COLO829 (cell line): ENCODE results near the gene CYFIP2.
"Not testable (repeated sequence)": the region's sequence is repeated elsewhere in the genome, so short reads cannot be mapped to it uniquely, and the experiment has no call there.

Experiments
- DNase-seq: peaks from one replicate; pipeline ENCODE4 v3.0.0; 2012; ENCODE audit warnings: low spot score

Gene CYFIP2

DNA sequence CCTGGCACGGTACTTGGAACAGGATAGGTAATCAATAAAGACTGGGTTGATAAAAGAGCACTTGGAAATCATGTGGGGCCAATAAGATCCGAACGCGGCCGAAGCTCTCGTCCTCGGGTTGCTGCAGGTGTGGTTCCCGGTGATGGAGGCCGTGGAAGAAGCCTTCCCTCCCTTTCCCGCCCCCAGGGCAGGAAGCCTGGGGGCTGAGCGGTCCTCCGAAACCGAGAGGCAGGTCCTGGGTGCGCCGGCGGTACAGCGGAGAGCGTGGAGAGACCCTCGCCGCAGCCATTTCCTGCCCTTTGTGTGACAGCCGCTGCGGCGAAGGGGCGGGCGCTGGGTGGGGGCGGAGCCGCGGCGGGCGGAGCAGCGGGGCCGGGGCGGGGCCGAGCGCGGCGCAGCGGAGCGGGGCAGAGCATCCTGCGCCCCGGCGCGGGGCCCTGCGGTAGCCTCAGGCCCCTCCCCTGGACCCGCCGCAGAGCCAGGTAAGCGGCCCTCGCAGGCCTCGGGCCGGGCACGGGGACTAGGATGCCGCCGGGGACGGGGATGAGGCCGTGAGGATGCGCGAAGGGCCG is at the start of gene CYFIP2:
CYFIP2 (plus strand) TSS at position 410 of the 572 bp plus-strand sequence. CDS start 19,239 bp downstream, outside the sequence.
- DNase-seq = peak; percentile 23

DNA sequence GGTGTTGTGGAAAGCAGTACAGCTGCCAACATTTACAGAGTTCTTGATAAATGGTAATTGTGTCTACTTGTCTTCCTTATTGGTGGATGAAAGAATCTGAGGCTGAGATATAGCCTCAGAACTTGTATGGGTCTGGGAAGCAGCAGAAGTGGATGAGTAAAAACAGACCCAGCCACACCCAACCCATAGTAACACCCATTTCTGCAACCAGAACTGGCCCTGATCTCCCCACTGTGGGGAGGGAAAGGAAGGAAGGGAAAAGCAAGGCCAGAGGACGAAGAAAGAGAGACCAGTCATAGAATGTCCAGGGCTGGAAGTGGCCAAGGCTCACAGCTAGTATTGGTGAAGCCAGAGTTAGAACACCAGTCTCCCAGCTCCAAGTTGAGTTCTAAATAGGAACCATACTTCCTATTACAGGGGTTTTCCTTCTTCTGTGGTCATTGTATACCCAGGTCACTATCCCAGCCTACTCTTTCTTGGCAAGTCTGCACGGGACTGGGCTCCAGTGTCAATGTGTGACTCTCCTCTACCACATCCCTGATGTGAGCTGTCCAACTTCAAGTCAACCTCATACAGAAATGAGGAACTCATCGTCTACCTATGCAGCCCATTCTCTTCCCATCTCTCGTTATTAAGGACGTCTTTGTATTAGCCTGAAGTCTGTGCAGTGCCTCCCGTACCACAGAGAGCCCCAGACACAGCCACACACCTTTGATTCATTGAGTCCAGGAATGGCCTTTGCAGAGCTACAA is 49.4 kb upstream of the CYFIP2 start:
- no peak for DNase-seq

DNA sequence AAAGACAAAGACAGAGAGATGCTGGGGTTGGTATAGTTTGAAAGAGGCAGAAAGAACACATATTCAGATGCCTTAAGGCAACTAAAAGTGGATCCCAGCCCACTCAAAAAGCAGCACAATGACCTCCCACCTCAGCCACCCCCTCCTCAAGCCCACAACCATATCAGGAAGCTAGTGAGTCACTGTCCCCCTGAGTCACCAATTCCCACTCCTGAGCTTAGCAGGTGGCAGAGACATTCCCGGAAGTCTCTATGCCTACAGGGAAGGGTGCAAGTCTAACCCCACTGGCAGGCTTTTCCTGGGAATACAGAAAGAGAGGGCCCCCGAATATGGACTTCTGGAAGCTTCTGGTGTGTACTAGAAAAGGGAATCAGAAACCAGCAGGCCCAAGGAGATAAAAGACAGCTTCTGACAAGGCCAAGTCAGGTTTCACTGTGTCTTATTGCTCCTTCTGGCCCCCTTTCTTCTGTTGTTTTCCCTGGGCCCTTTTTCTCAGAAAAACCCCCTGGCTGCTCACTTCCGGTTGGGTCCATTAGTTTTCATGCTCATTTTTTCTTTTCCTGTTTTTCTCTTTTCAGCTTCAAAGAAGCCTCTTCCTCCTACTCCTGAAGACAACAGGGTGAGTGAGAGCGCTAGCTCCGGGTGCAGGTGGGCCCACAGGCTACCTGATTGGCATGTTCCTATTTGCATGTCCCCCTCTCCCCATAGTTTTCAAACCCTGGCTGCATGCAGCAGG is 48.5 kb upstream of the CYFIP2 start:
- DNase-seq = no peak

DNA sequence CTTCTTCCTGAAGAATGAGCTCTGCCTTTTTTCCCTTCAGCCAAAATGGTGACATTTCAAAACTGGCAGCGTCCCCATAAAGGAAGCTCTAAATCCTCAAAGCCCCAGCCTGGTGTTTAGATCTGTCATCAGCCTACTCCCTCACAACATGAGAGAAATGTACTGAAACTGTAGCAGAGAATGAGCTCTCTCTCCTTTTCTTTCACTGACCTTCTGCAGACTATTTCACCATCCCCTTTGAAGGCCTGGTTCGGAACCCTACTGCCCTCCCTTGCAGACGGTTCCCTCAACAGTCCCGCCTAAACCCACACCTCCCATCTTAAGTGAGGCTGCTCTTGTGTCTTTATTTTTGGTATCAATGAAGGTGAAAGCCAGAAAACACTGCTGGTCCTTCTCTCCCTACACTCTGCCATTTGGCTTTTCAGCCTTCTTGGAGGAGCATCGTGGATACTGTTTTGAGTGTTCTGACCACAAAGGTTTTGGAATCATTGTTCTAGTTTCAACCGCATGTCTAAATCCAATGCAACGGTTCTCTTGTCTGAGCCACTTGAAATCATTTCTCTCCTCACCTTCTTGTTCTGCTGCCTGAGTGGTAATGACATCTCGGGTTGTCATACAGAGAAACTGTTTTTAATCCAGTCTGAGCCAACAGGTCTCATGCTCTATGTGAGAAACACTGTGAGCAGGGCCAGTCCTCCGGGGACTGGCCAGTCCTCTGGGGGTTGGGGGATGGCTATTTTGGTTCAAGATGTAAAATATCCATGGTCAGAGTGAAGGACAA is 46.2 kb upstream of the CYFIP2 start:
- DNase-seq = no peak

DNA sequence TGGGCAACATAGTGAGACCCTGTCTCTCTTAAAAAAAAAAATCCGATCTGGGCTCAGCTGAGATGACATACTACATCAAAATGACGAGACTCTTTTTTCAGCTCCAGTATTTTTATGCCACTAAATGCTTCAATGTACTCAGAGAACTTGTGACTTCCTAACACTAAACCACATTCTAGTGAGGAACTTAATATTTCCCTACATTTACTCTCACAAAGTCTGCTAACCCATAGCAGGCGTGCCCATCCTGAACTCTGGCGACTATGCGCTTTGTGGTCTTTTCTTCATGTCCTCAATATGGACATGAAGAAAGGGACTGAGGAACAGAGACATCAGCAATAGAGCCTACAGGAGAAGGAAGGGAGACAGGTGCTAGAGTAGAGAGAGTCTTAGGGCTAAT is 44.0 kb upstream of the CYFIP2 start:
- DNase-seq = no peak

DNA sequence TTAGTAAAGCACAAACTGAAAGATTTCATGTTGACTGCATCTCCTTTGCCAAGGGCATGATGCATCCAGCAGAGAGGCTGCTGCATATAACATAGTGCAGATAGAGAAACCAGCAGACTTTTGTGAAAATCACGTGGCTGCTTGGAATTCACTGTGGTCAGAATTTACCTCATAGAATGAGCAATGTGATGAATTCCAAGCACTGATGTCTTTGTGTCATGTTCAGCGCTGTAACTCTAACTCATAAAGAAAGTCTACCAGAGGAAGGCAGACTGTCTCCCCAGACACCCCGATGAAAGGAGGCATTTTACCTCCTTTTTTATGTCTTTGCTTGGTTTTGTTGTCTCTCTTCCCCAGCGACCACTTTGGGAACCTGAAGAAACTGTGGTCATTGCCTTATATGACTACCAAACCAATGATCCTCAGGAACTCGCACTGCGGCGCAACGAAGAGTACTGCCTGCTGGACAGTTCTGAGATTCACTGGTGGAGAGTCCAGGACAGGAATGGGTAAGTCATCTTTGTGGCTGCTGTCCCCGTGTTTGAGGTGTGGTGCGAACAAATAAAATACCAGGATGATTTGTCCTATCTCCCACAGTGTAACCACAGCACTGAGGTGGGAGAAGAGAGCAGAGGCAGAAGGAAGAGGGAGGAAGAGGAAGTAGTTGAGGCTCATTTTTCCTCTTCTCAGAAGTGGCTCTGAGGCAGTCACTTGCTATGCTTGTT is 43.3 kb upstream of the CYFIP2 start:
- peak; percentile 6 for DNase-seq

DNA sequence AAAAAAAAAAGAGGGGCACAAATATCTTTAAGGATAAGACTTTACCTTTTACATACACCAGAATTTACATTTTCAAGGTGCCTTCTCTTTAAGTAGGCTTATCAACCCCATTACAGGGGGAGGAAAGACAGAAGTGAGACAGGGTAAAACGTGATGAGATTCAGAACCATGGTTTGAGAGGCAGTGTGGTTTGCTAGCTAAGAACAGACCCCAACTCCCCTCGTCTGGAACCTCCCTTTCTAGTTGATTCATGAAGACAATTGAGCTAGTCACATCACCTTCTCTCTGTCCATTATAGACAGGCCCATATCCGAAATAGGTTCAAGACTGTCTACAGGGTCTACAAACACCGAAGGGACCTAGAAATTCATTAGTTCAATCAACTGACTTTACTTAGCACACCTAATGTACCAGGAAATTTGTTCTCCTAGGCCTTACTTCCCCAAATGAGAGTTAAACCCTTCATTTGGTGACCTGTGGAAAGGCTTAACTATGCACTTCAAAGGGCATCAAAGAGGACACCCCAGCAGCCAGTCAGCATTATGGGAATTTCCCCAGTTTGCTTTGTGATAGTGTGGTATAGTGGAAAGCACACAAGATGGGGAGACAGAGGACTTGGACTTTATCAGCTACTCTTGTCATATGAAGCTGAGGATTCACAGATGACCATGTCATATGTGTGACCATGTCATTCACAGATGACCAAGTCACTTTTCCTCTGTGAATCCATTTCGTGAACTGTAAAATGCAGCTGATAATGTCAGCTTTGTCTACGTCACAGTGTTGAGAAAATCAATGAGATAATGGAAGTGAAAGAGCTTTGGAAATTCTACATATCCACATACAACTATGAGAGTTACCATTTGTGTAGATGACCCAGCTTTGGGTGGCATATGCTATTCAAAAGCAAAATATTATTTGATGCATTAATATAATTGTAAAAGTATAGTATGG is 40.2 kb upstream of the CYFIP2 start:
- DNase-seq = no peak

DNA sequence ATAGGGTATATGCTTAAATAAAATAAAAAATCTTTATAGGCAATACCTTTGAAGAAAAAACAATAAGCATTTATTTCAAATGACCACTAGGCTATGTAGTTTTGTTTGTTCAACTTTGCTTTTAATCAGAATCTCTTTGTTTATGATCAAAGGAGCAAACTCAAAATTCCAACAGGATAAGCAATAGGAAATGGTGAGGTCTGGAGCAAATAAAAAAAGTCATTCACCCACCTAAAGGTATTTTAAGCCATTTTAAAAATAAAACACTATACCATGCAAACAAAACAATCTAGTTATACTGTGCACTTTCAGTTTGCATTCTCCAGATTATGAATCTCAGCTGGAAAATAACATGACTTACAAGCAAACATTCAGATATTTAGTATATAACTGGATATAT is 35.3 kb upstream of the CYFIP2 start:
- no peak for DNase-seq

DNA sequence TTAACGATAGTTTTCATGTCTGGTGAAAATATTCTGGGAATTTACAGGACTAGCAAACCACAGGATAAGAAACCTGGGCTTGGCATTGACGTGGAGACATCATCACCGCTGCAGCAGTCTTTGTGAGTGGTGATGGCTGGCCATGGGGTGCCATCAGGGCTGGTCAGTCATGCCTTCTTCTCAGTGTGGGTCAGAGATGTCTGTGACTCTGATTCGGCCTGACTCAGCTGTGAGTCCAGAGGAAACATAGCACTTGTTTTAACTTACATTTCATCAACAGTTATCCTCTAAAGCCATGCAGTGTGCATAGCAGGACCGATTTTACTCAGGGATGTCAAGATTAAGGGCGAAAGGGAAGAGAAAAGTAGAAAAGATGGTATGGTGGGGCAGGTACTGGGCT is 33.2 kb upstream of the CYFIP2 start:
- DNase-seq = no peak

DNA sequence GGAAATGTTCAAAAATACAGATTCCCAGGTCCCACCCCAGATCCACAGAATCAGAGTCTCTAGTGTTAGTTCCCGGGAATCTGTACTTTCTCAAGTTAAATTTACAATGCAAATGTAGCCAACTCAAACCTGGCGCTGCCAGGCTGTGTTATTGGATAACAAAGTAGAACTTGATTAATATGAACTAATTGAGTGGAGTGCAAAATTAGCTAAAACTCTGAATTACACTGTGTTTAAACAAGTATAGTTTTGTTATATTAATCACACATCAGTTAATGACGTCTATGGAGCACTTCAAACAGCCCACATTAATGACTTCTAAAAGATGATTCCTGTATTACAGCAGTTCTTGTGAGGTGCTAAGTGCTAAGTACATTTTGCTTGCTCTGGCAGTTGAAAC is 32.4 kb upstream of the CYFIP2 start:
- DNase-seq = no peak

DNA sequence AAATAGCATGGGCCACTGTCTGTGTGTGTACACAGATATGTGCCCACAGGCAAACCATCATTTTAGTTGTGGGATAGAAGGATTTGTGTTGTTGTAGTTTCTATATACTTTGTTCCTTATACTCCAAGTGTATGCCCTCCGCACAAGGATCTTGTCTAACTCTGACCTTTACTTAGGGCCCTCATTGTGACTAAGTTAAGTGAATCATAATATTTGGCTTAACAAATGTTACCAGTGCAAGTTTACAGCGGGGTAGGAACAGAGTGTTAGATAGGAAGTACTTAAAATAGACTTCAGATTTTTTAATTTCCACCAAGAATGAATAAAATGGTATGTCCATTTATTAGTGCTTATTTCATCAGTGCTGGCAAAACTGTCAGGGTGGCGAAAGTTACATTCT is 29.5 kb upstream of the CYFIP2 start:
- no peak for DNase-seq

DNA sequence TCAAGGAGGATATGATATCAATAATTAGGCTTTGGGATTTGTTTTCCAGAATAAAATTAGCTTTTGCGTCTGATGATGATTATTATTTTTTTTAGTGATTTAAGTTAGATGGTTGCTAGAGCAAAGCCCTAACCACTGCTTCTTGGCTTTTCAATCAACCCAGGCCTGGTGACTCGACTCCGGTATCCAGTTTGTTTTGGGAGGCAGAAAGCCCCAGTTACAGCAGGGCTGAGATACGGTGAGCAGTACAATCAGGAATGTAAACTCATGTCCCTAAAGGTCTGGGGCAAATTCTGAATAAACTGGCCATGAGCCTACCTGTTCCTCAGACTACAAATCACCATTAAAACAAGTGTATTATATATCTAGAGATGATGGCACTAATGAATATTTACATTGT is 24.4 kb upstream of the CYFIP2 start:
- no peak for DNase-seq

DNA sequence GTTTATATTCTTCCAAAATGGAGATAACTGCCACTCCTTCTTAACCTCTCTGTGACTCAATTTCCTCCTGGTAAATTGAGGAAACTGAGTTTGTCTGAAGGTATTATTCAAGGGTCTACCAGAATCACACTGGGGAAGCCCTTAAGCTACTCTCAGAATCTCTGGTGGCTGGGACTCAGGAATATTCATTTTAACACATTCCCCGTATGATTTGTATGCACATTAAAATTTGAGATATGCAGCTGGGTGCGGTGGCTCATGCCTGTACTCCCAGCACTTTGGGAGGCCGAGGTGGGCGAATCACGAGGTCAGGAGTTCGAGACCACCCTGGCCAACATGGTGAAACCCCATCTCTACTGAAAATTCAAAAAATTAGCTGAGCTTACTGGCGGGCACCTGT is 21.2 kb upstream of the CYFIP2 start:
- not testable (repeated sequence) for DNase-seq

DNA sequence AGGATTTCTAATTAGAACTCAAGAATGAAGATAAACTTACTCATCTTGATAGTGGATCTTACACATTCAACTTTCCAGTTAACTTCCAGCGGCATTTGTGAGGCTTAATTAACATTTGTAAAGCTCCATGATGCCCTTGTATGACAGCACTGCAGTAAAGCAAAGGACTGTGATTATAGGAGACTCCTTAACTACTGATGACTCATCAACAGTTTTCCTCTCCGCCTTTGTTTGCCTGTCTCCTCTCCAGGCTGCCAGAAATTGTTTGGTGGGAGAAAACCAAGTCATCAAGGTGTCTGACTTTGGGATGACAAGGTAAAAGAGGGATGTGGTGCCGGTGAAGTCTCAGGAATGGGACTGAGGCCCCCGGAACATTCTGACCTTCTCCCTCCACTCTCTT is 20.4 kb upstream of the CYFIP2 start:
- peak; percentile 51 for DNase-seq

DNA sequence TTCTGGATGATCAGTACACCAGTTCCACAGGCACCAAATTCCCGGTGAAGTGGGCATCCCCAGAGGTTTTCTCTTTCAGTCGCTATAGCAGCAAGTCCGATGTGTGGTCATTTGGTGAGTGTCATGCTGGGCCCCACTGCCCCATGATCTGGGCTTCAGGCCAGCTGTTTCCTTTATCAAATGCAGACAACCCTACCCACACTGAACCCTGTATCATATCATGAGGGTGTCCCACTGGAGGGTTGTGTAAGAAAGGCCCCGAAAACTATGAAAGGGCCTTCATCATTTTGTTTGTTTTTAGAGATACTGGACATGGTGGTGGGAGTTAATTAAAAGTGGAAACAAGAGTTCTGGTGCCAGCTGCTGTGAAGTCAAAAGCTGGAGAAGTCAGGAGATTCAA is 20.0 kb upstream of the CYFIP2 start:
- no peak for DNase-seq

DNA sequence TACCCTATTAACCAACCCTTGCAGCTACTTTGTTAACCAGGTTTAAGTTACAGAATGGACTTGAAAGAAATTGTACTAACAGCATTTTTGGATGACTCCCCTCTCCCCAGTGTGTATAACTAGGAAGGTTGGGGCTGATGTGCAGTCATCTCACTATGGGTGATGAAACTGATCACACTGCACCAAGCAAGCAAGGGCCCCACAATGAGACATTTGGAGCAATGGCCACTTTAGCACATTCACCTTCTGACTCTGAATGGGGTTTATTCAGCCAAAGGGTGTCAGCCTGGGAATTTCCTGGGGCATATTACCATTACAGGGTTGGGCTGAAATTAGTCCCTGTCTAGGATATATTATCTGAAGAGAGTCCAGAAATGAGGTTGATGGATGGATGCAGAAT is 18.7 kb upstream of the CYFIP2 start:
- DNase-seq = no peak

DNA sequence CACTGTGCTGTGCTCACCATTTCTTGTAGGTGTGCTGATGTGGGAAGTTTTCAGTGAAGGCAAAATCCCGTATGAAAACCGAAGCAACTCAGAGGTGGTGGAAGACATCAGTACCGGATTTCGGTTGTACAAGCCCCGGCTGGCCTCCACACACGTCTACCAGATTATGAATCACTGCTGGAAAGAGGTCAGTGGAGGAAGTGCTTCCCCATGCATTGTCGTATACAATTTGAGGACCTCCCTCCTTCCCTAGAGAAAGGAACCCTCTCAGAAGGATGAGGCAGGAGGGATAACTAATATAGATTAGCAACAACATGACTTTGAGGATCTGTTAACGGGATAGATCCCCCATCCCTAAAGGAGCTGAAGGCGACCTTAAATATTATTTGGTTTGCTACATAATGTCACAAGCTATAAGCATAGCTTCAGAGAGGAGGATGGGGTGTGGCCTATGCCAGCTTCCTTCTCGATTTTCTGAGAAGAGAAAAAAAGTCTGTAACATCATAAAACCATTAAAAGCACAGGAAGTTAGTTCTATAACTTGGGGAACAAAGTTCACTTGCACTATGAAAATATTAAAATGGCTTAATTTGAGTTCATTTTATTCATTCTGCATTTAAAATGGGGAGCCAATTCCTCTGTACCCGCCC is 17.0 kb upstream of the CYFIP2 start:
- no peak for DNase-seq

DNA sequence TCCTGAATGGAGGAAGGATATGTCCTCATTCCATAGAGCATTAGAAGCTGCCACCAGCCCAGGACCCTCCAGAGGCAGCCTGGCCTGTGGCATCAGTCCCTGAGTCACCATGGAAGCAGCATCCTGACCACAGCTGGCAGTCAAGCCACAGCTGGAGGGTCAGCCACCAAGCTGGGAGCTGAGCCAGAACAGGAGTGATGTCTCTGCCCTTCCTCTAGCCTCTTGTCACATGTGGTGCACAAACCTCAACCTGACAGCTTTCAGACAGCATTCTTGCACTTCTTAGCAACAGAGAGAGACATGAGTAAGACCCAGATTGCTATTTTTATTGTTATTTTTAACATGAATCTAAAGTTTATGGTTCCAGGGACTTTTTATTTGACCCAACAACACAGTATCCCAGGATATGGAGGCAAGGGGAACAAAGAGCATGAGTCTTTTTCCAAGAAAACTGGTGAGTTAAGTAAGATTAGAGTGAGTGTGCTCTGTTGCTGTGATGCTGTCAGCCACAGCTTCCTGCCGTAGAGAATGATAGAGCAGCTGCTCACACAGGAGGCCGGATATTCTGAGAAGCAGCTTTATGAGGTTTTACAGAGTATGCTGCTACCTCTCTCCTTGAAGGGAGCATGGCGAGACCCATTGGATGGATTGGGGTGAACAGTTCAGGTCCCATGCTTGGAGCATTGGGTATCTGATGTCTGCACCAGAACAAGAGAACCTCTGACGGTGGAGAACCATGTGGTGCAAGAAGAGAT is 13.0 kb upstream of the CYFIP2 start:
- DNase-seq = no peak

DNA sequence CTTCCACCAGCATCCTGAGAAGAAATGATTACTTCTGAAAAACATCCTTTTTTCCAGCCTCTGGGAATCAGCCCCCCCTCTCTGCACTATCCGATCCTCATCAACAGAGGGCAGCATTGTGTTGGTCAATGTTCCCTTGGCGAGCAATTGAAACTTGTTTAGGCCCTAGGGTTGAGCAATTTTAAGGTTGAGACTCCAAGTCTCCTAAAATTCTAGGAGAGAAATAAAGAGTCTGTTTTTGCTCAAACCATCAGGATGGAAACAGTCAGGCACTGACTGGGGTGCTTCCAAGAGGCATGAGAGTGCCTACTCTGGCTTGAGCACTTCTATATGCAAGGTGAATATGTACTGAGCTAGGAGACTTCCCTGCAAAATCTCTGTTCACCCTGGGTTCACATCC is 12.4 kb upstream of the CYFIP2 start:
- DNase-seq = peak; percentile 44
